HepG2 (cell line): ENCODE results near the gene AP5B1. TPM values are rescaled to one million over a fixed set of nuclear protein-coding genes. Genes with fewer than 3 reads are reported as not detected.
A peak's percentile ranks its signal among the peaks of the same experiment; 100 is the strongest.

Source experiments
- DMTF1 ChIP-seq: sonication (generic); formaldehyde crosslinking; IDR thresholded peaks from 2 replicates; pipeline ENCODE4 v1.4.0; 2020; ENCODE audit warnings: mild to moderate bottlenecking, missing genetic modification reagents
- FOXO4 ChIP-seq: sonication (generic); formaldehyde crosslinking; conservative IDR thresholded peaks from 2 replicates; pipeline ENCODE4 v1.8.1; 2023; ENCODE audit warnings: missing genetic modification reagents
- ZHX2 ChIP-seq, 2 experiments: sonication (generic) in 1 of 2; formaldehyde crosslinking in 1 of 2; IDR thresholded peaks; 2 replicates each; pipeline versions ENCODE4 v1.6.1 to v1.9.0; 2014 to 2022; ENCODE audit warnings: antibody characterized with exemption in 1 of 2, borderline replicate concordance in 1 of 2, inconsistent platforms in 1 of 2, low read depth in 1 of 2, missing genetic modification reagents in 1 of 2
- ZMAT3 ChIP-seq: sonication (generic); formaldehyde crosslinking; conservative IDR thresholded peaks from 2 replicates; pipeline ENCODE4 v1.7.0; 2021; ENCODE audit warnings: missing genetic modification reagents
- ZNF205 ChIP-seq: IDR thresholded peaks from 2 replicates; pipeline ENCODE4 v1.6.1; 2018; ENCODE audit warnings: missing biosample characterization, missing genetic modification reagents
- ZNF737 ChIP-seq: sonication (generic); formaldehyde crosslinking; IDR thresholded peaks from 2 replicates; pipeline ENCODE4 v1.5.0; 2020; ENCODE audit warnings: missing genetic modification reagents, mild to moderate bottlenecking, borderline replicate concordance
- ZSCAN5A ChIP-seq: sonication (generic); formaldehyde crosslinking; IDR thresholded peaks from 2 replicates; pipeline ENCODE4 v1.8.0; 2022; ENCODE audit warnings: mild to moderate bottlenecking, missing genetic modification reagents, borderline replicate concordance
- polyA plus RNA-seq, 8 experiments: library from polyadenylated mRNA; depleted of rRNA in 3 of 8; stranded (reverse) in 7 of 8; unstranded in 1 of 8; fragments of >200 nt; fragmentation: Illumina TruSeq in 4 of 8; extraction: Trizol in 4 of 8; gene quantifications; 2 replicates each; pipeline versions ENCODE4 v1.2.1 to v1.2.3, GENCODE V29; 2011 to 2016; ENCODE audit warnings: low read depth in 4 of 8, missing spikeins in 1 of 8, mixed read lengths in 1 of 8; ENCODE audit not compliant: insufficient read depth in 1 of 8
- total RNA-seq, 5 experiments: library from RNA; depleted of rRNA; stranded (reverse); fragments of >200 nt; fragmentation: Illumina TruSeq; extraction: Trizol; gene quantifications; 2 replicates each; pipeline ENCODE4 v1.2.3, GENCODE V29; 2016; ENCODE audit warnings: low read depth in 1 of 5

AP5B1 gene
- total and polyA plus RNA-seq, 2 of the 13 experiments (the other 11 are each of a cell fraction or from before 2014, with no cell fraction given): 1.7 to 4.4 TPM

- TF ChIP-seq ZHX2 (IDR thresholded peaks at IDR 0.05; ENCODE audit: low read depth) (peak; percentile 36; the same call in 1 of the 2 replicates), ZHX2 (CRISPR knock-in tag; IDR thresholded peaks at IDR 0.05; ENCODE audit: borderline replicate concordance) (no peak), DMTF1 (CRISPR knock-in tag) (no peak), ZNF737 (CRISPR knock-in tag) (no peak), ZSCAN5A (CRISPR knock-in tag) (0 out of 2 replicates have a peak, but pooled peaks have one; percentile 23), ZMAT3 (peak; percentile 65; the same call in 1 of the 2 replicates), FOXO4 (CRISPR knock-in tag) (0 out of 2 replicates have a peak, but pooled peaks have one; percentile 22), ZNF205 (CRISPR knock-in tag) (0 out of 2 replicates have a peak, but pooled peaks have one; percentile 46)
Observed at GRCh38 chr11:65779919-65780769, 632 bp downstream of the AP5B1 start (continued).
